Erythroblast (primary cell): ENCODE measurements around the gene CACNG7.

Experiments used
- GATA1 ChIP-seq: IDR thresholded peaks from 2 replicates; pipeline ENCODE4 v1.6.1; 2011; ENCODE audit warnings: low read depth, mild to moderate bottlenecking, control low read depth, low read length, moderate library complexity
- POLR2A ChIP-seq: IDR thresholded peaks from 2 replicates; pipeline ENCODE4 v1.6.1; 2011; ENCODE audit warnings: mild to moderate bottlenecking, low read length

- TF ChIP-seq POLR2A: no peak
- TF ChIP-seq GATA1: no peak
Measured at GRCh38 chr19:53883231-53883661, 25.8 kb upstream of the CACNG7 start.
